Spinal cord (tissue), 10 donors: ENCODE results near the gene NR2F2. TPM values are rescaled to one million over a fixed set of nuclear protein-coding genes. Genes with fewer than 3 reads are reported as not detected.

Experiments
- DNase-seq, 6 donors: peaks; one replicate each; pipeline versions ENCODE4 v3.0.0 to v3.0.0-alpha.2; 2013 to 2015; ENCODE audit warnings: low spot score in 6 of 6, low read depth in 4 of 6
- H3K27ac ChIP-seq: one replicate; pipeline ENCODE4 v1.5.1; 2013; ENCODE audit warnings: low read depth, low read length, control low read depth
- H3K27me3 ChIP-seq: one replicate; pipeline ENCODE4 v1.6.1; 2013; ENCODE audit warnings: low read length; ENCODE audit not compliant: control insufficient read depth, insufficient read depth
- H3K36me3 ChIP-seq: one replicate; pipeline ENCODE4 v1.6.1; 2013; ENCODE audit warnings: low read length; ENCODE audit not compliant: control insufficient read depth, insufficient read depth
- H3K4me1 ChIP-seq: one replicate; pipeline ENCODE4 v1.6.1; 2013; ENCODE audit warnings: low read length; ENCODE audit not compliant: control insufficient read depth, insufficient read depth
- H3K4me3 ChIP-seq: one replicate; pipeline ENCODE4 v1.5.1; 2013; ENCODE audit warnings: low read depth, low read length, control low read depth
- H3K9me3 ChIP-seq: one replicate; pipeline ENCODE4 v1.6.1; 2013; ENCODE audit warnings: low read length; ENCODE audit not compliant: control insufficient read depth, insufficient read depth
- WGBS: methylation state at CpG from one replicate; pipeline ENCODE4 v1.1.5; 2013; ENCODE audit warnings: missing lambda C conversion rate; ENCODE audit not compliant: insufficient coverage; 5-methylcytosine and 5-hydroxymethylcytosine counted together
- polyA plus RNA-seq, 2 donors: library from polyadenylated mRNA; unstranded; fragments of 120-200 nt; gene quantifications; one replicate each; pipeline ENCODE4 v1.2.1, GENCODE V29; 2013; ENCODE audit not compliant: insufficient read length in 2 of 2
- total RNA-seq, 2 donors: library from RNA; depleted of rRNA in 1 of 2; stranded (reverse); fragments of 120-200 nt in 1 of 2; fragments of >200 nt in 1 of 2; gene quantifications; one replicate each; pipeline versions ENCODE4 v1.2.3 to v1.2.4, GENCODE V29; 2013 to 2014
- donor health status: healthy.

The NR2F2 gene
- total and polyA plus RNA-seq, 4 donors: 21.4 to 96.9 (median 67.6) TPM

GRCh38 chr15:96358821-96359615 is 28.5 kb downstream of the NR2F2 start:
- Histone ChIP-seq H3K27me3 (peaks cover 98% of the 10 kb centered on the region), H3K36me3 (peaks cover 4% of the 10 kb centered on the region), H3K9me3 (no peaks in the 10 kb centered on the region), H3K27ac (peak overlapping the region; percentile 89), H3K4me1 (peaks cover 49% of the 10 kb centered on the region), H3K4me3 (peak overlapping the region; percentile 53)
- 38% methylated on average over 16 of the region's 21 CpGs for WGBS
- DNase-seq: peak in 2 of 6 donors; percentile 3 to 14

GRCh38 chr15:96359616-96360521 is 29.4 kb downstream of the NR2F2 start:
- Histone ChIP-seq H3K9me3 (no peaks in the 10 kb centered on the region), H3K27ac (peak overlapping the region; percentile 89), H3K4me1 (peaks cover 43% of the 10 kb centered on the region), H3K36me3 (peaks cover 4% of the 10 kb centered on the region), H3K27me3 (peaks cover 98% of the 10 kb centered on the region), H3K4me3 (peak overlapping the region; percentile 53)
- DNase-seq: peak in 2 of 6 donors; percentile 54 to 72
- 16% methylated on average over 50 of the region's 57 CpGs for WGBS

- Histone ChIP-seq H3K27ac (peak overlapping the region; percentile 89), H3K36me3 (peaks cover 4% of the 10 kb centered on the region), H3K4me1 (peaks cover 46% of the 10 kb centered on the region), H3K9me3 (no peaks in the 10 kb centered on the region), H3K27me3 (peaks cover 98% of the 10 kb centered on the region), H3K4me3 (peak overlapping the region; percentile 53)
- DNase-seq: peak in 2 of 6 donors; percentile 23 to 48
- 7% methylated on average over 24 of the region's 37 CpGs for WGBS
Observed at GRCh38 chr15:96360581-96361308, 30.2 kb downstream of the NR2F2 start.

GRCh38 chr15:96361309-96362010 is 31.0 kb downstream of the NR2F2 start:
- WGBS: 19% methylated on average over 26 of the region's 34 CpGs
- H3K36me3 ChIP-seq: peaks cover 4% of the 10 kb centered on the region
- peak overlapping the region; percentile 53 for H3K4me3 ChIP-seq
- H3K4me1 ChIP-seq: peaks cover 53% of the 10 kb centered on the region
- DNase-seq: peak in 2 of 6 donors; percentile 7 to 48
- no peaks in the 10 kb centered on the region for H3K9me3 ChIP-seq
- H3K27ac ChIP-seq: peak overlapping the region; percentile 89
- peaks cover 98% of the 10 kb centered on the region for H3K27me3 ChIP-seq

GRCh38 chr15:96362011-96362754 is 31.7 kb downstream of the NR2F2 start:
- WGBS: 30% methylated on average over 4 of the region's 21 CpGs
- peak in 2 of 6 donors; percentile 38 to 41 for DNase-seq
- Histone ChIP-seq H3K4me3 (peak overlapping the region; percentile 6), H3K27ac (peak overlapping the region; percentile 89), H3K36me3 (peaks cover 4% of the 10 kb centered on the region), H3K4me1 (peaks cover 56% of the 10 kb centered on the region), H3K27me3 (peaks cover 99% of the 10 kb centered on the region), H3K9me3 (no peaks in the 10 kb centered on the region)

- WGBS: 30% methylated on average over 22 of the region's 37 CpGs
Observed at GRCh38 chr15:96362755-96363651, 32.5 kb downstream of the NR2F2 start.

GRCh38 chr15:96363707-96364106 is 33.2 kb downstream of the NR2F2 start:
- peak in 2 of 6 donors; percentile 19 to 28 for DNase-seq

More at GRCh38 chr15:96362755-96363651, 32.5 kb downstream of the NR2F2 start:
- Histone ChIP-seq H3K27ac (peak overlapping the region; percentile 89), H3K36me3 (peaks cover 4% of the 10 kb centered on the region), H3K4me3 (no peak overlapping the region), H3K9me3 (no peaks in the 10 kb centered on the region), H3K4me1 (peaks cover 57% of the 10 kb centered on the region), H3K27me3 (peaks cover 99% of the 10 kb centered on the region)
- peak in 2 of 6 donors; percentile 28 to 36 for DNase-seq

More at GRCh38 chr15:96363707-96364106, 33.2 kb downstream of the NR2F2 start:
- Histone ChIP-seq H3K27ac (peak overlapping the region; percentile 89), H3K27me3 (peaks cover 99% of the 10 kb centered on the region), H3K9me3 (no peaks in the 10 kb centered on the region), H3K4me1 (peaks cover 60% of the 10 kb centered on the region), H3K4me3 (no peak overlapping the region), H3K36me3 (peaks cover 4% of the 10 kb centered on the region)
- WGBS: 39% methylated on average over 4 of the region's 9 CpGs
